Keratinocyte (primary cell): Measurements from ENCODE around the gene MAPK1IP1L.

ENCODE experiments used
- CTCF ChIP-seq, 3 experiments: IDR thresholded peaks in 1 of 3; conservative IDR thresholded peaks in 1 of 3; optimal IDR thresholded peaks in 1 of 3; 2 replicates in 2 of 3; 3 replicates in 1 of 3; pipeline versions ENCODE3 to v1.5.1; 2011; ENCODE audit warnings: low read length in 3 of 3, mild to moderate bottlenecking in 3 of 3, moderate library complexity in 2 of 3, control low read depth in 1 of 3, inconsistent platforms in 1 of 3; ENCODE audit not compliant: insufficient read depth in 2 of 3; ENCODE audit errors: extremely low read depth in 1 of 3
- EZH2 ChIP-seq: IDR thresholded peaks from one replicate; pipeline ENCODE4 v1.6.1; 2012; ENCODE audit warnings: inconsistent platforms, mild to moderate bottlenecking, low read length, moderate library complexity

GRCh38 chr14:55115861-55116245 lies 64.4 kb downstream of the MAPK1IP1L start:
- no peak for TF ChIP-seq CTCF (optimal IDR thresholded peaks at IDR 0.05 in 1 of 3, IDR thresholded peaks at IDR 0.05 in 1 of 3, conservative IDR thresholded peaks at IDR 0.05 in 1 of 3; ENCODE audit: extremely low read depth in 1 of 3, insufficient read depth in 2 of 3, low read length in 3 of 3)
- no peak for TF ChIP-seq EZH2
